ENCODE data around the gene AHSP.
A peak's percentile ranks its signal among the peaks of the same experiment; 100 is the strongest.
"Not testable (repeated sequence)": the region's sequence is repeated elsewhere in the genome, so short reads cannot be mapped to it uniquely, and the experiment has no call there.

Gene AHSP

GRCh38 chr16:31527734-31528274, at the start of gene AHSP:
Gene AHSP, plus strand, starts transcription at chr16:31527900. Its CDS starts 240 bp downstream, at chr16:31528140.
- DNase-seq, result no peak

- no peak for DNase-seq
Observed at GRCh38 chr16:31478956-31479355, 48.7 kb upstream of the AHSP start.

- DNase-seq, result no peak
Observed at GRCh38 chr16:31479751-31480150, 47.9 kb upstream of the AHSP start.

GRCh38 chr16:31480851-31481536, 46.7 kb upstream of the AHSP start:
- no peak for DNase-seq

GRCh38 chr16:31483081-31483480, 44.6 kb upstream of the AHSP start, which contains the start of gene SLC5A2:
Gene SLC5A2, plus strand, starts transcription at chr16:31483123. Its CDS starts 14 bp downstream, at chr16:31483137.
- DNase-seq, result no peak

- DNase-seq, result not testable (repeated sequence)
Observed at GRCh38 chr16:31484048-31484447, 43.7 kb upstream of the AHSP start.

GRCh38 chr16:31484491-31485171, 43.1 kb upstream of the AHSP start:
- DNase-seq, result no peak

- DNase-seq, result no peak
Observed at GRCh38 chr16:31485571-31485970, 42.1 kb upstream of the AHSP start.

- DNase-seq, result no peak
Observed at GRCh38 chr16:31486045-31486444, 41.7 kb upstream of the AHSP start.

- DNase-seq, result no peak
Observed at GRCh38 chr16:31487071-31487719, 40.5 kb upstream of the AHSP start.

- DNase-seq, result peak; percentile 63
Observed at GRCh38 chr16:31487720-31488467, 39.8 kb upstream of the AHSP start.

- no peak for DNase-seq
Observed at GRCh38 chr16:31488468-31489297, 39.0 kb upstream of the AHSP start.

- no peak for DNase-seq
Observed at GRCh38 chr16:31489298-31489564, 38.5 kb upstream of the AHSP start.

GRCh38 chr16:31489616-31490584, 37.8 kb upstream of the AHSP start:
- DNase-seq, result no peak

- DNase-seq, result no peak
Observed at GRCh38 chr16:31491778-31492418, 35.8 kb upstream of the AHSP start.

- DNase-seq, result no peak
Observed at GRCh38 chr16:31493506-31494125, 34.1 kb upstream of the AHSP start.

GRCh38 chr16:31496670-31497069, 31.0 kb upstream of the AHSP start:
- DNase-seq, result no peak

- DNase-seq, result no peak
Observed at GRCh38 chr16:31498493-31498892, 29.2 kb upstream of the AHSP start.

- DNase-seq, result no peak
Observed at GRCh38 chr16:31499928-31500327, 27.8 kb upstream of the AHSP start.

All from activated CD4-positive, alpha-beta T cell treated with anti-CD3 and anti-CD28 coated beads for 1 hour (primary cell).